Caki2 (cell line): ENCODE measurements around the gene SRSF3. TPM values are rescaled to one million over a fixed set of nuclear protein-coding genes. Genes with fewer than 3 reads are reported as not detected.

Experiments used
- DNase-seq: peaks from one replicate; pipeline ENCODE4 v3.0.0-alpha.2; 2015; ENCODE audit warnings: low read depth
- in situ Hi-C: cut with HindIII; loops from 2 replicates; pipeline ENCODE4 v1.10.0; 2016; ENCODE audit warnings: low sequenced_read_pairs, low pct_unique_long_range_greater_than_20kb, mixed read lengths
- total RNA-seq: library from RNA; depleted of rRNA; stranded (reverse); fragments of >200 nt; shearing (Covaris generic); gene quantifications from 2 replicates; pipeline ENCODE4 v1.2.3, GENCODE V29; 2014; ENCODE audit warnings: low replicate concordance; rRNA removed

SRSF3 gene
- 239 and 247 TPM in 2 replicates for total RNA-seq

- in situ Hi-C loops = no loop called here
- peak; percentile 98 for DNase-seq
Measured at GRCh38 chr6:36594029-36594815, at the start of gene SRSF3. Gene SRSF3 (plus strand): TSS chr6:36594362. CDS start chr6:36596763, 2,401 bp downstream.

- in situ Hi-C loops = no loop called here
- DNase-seq = peak; percentile 20
Measured at GRCh38 chr6:36545767-36546307, 48.3 kb upstream of the SRSF3 start.

GRCh38 chr6:36546308-36546919, 47.7 kb upstream of the SRSF3 start:
- in situ Hi-C loops = no loop called here
- no peak for DNase-seq

GRCh38 chr6:36546920-36547645, 47.1 kb upstream of the SRSF3 start, which contains the start of gene STK38:
Gene STK38 (minus strand): TSS chr6:36547479. CDS start chr6:36540202, 7,277 bp downstream.
- peak; percentile 84 for DNase-seq
- in situ Hi-C loops = no loop called here

- no peak for DNase-seq
- in situ Hi-C loops = no loop called here
Measured at GRCh38 chr6:36547646-36548400, 46.3 kb upstream of the SRSF3 start.

- in situ Hi-C loops = no loop called here
- DNase-seq = no peak
Measured at GRCh38 chr6:36548401-36548743, 45.8 kb upstream of the SRSF3 start.

GRCh38 chr6:36550473-36551000, 43.6 kb upstream of the SRSF3 start:
- DNase-seq = no peak
- in situ Hi-C loops = no loop called here

- DNase-seq = no peak
- in situ Hi-C loops = no loop called here
Measured at GRCh38 chr6:36555750-36556252, 38.4 kb upstream of the SRSF3 start.

- in situ Hi-C loops = no loop called here
- DNase-seq = no peak
Measured at GRCh38 chr6:36556281-36556680, 37.9 kb upstream of the SRSF3 start.

GRCh38 chr6:36559011-36559793, 35.0 kb upstream of the SRSF3 start:
- DNase-seq = no peak
- in situ Hi-C loops = no loop called here

- in situ Hi-C loops = no loop called here
- DNase-seq = no peak
Measured at GRCh38 chr6:36560822-36561221, 33.3 kb upstream of the SRSF3 start.

GRCh38 chr6:36563237-36563927, 30.8 kb upstream of the SRSF3 start:
- in situ Hi-C loops = no loop called here
- no peak for DNase-seq

GRCh38 chr6:36563928-36564284, 30.3 kb upstream of the SRSF3 start:
- in situ Hi-C loops = no loop called here
- DNase-seq = no peak

- DNase-seq = no peak
Measured at GRCh38 chr6:36566418-36566905, 27.7 kb upstream of the SRSF3 start.

GRCh38 chr6:36570264-36570663, 23.9 kb upstream of the SRSF3 start:
- in situ Hi-C loops = no loop called here

More at GRCh38 chr6:36566418-36566905, 27.7 kb upstream of the SRSF3 start:
- in situ Hi-C loops = no loop called here

More at GRCh38 chr6:36570264-36570663, 23.9 kb upstream of the SRSF3 start:
- peak; percentile 71 for DNase-seq
